Endothelial cell (in vitro differentiated cells): ENCODE data around the gene RETSAT. TPM values are rescaled to one million over a fixed set of nuclear protein-coding genes. Genes with fewer than 3 reads are reported as not detected.
"Not testable (repeated sequence)": the region's sequence is repeated elsewhere in the genome, so short reads cannot be mapped to it uniquely, and the experiment has no call there.

Source experiments
- DNase-seq: peaks from one replicate; pipeline ENCODE4 v3.0.0; 2021; ENCODE audit warnings: low spot score
- H3K27ac Mint-ChIP-seq: one replicate; pipeline ENCODE4 v1.8.0; 2021; ENCODE audit warnings: mixed read lengths, inconsistent platforms; ENCODE audit not compliant: unreplicated experiment
- H3K27me3 Mint-ChIP-seq: one replicate; pipeline ENCODE4 v1.8.0; 2021; ENCODE audit warnings: mild to moderate bottlenecking, moderate library complexity, mixed read lengths, inconsistent platforms; ENCODE audit not compliant: unreplicated experiment
- H3K36me3 Mint-ChIP-seq: one replicate; pipeline ENCODE4 v1.8.0; 2021; ENCODE audit warnings: mild to moderate bottlenecking, low read depth, mixed read lengths, inconsistent platforms; ENCODE audit not compliant: unreplicated experiment
- H3K4me1 Mint-ChIP-seq: one replicate; pipeline ENCODE4 v1.8.0; 2021; ENCODE audit warnings: mild to moderate bottlenecking, mixed read lengths, inconsistent platforms; ENCODE audit not compliant: unreplicated experiment
- H3K4me3 Mint-ChIP-seq: one replicate; pipeline ENCODE4 v1.8.0; 2021; ENCODE audit warnings: mild to moderate bottlenecking, mixed read lengths, inconsistent platforms; ENCODE audit not compliant: unreplicated experiment
- H3K9me3 Mint-ChIP-seq: one replicate; pipeline ENCODE4 v1.8.0; 2021; ENCODE audit warnings: mixed read lengths, inconsistent platforms; ENCODE audit not compliant: unreplicated experiment
- CTCF ChIP-seq: fragments of 200-600 bp; sonication (generic); IDR thresholded peaks from one replicate; pipeline ENCODE4 v1.5.0; 2021; ENCODE audit warnings: antibody characterized with exemption; ENCODE audit not compliant: unreplicated experiment
- total RNA-seq: library from RNA; stranded (reverse); fragmentation: NEBNext Ultra II Directional; extraction: Animal tissue kit (Norgen Biotek cat#: 25700); gene quantifications from one replicate; pipeline ENCODE4 v1.2.1, GENCODE V29; 2021; ENCODE audit not compliant: unreplicated experiment

RETSAT gene
- total RNA-seq, 1 donor from 2014 or later: 37.0 TPM

- H3K9me3 Mint-ChIP-seq: no peaks in the 10 kb centered on the region
- no peak for TF ChIP-seq CTCF
- no peak for DNase-seq
- no peaks in the 10 kb centered on the region for H3K4me1 Mint-ChIP-seq
- no peaks in the 10 kb centered on the region for H3K36me3 Mint-ChIP-seq
- no peak overlapping the region for H3K4me3 Mint-ChIP-seq
- peaks cover 1% of the 10 kb centered on the region for H3K27me3 Mint-ChIP-seq
- no peak overlapping the region for H3K27ac Mint-ChIP-seq
Measured at GRCh38 chr2:85334928-85335327, 19.4 kb downstream of the RETSAT start.

- not testable (repeated sequence) for H3K4me3 Mint-ChIP-seq, DNase-seq, H3K36me3 Mint-ChIP-seq, H3K4me1 Mint-ChIP-seq, H3K27me3 Mint-ChIP-seq, H3K27ac Mint-ChIP-seq, H3K9me3 Mint-ChIP-seq
Measured at GRCh38 chr2:85333877-85334276, 20.5 kb downstream of the RETSAT start.

GRCh38 chr2:85330839-85331636 is 23.3 kb downstream of the RETSAT start:
- H3K9me3 Mint-ChIP-seq: no peaks in the 10 kb centered on the region
- DNase-seq: no peak
- H3K27ac Mint-ChIP-seq: no peak overlapping the region
- TF ChIP-seq CTCF: no peak
- H3K27me3 Mint-ChIP-seq: peaks cover 8% of the 10 kb centered on the region
- peaks cover 15% of the 10 kb centered on the region for H3K36me3 Mint-ChIP-seq
- H3K4me1 Mint-ChIP-seq: peaks cover 18% of the 10 kb centered on the region
- no peak overlapping the region for H3K4me3 Mint-ChIP-seq

- not testable (repeated sequence) for H3K27me3 Mint-ChIP-seq, H3K4me3 Mint-ChIP-seq, DNase-seq, H3K9me3 Mint-ChIP-seq, H3K27ac Mint-ChIP-seq
- H3K4me1 Mint-ChIP-seq: peaks cover 30% of the 10 kb centered on the region
- H3K36me3 Mint-ChIP-seq: peaks cover 25% of the 10 kb centered on the region
Measured at GRCh38 chr2:85329701-85330100, 24.6 kb downstream of the RETSAT start.

GRCh38 chr2:85329181-85329651 is 25.1 kb downstream of the RETSAT start:
- Mint-ChIP-seq H3K9me3 (no peaks in the 10 kb centered on the region), H3K27ac (no peak overlapping the region), H3K4me1 (peaks cover 32% of the 10 kb centered on the region), H3K36me3 (peaks cover 30% of the 10 kb centered on the region), H3K27me3 (peaks cover 8% of the 10 kb centered on the region), H3K4me3 (peak overlapping the region; percentile 12)
- no peak for DNase-seq
- TF ChIP-seq CTCF: no peak
